Epithelial cell of prostate (primary cell): ENCODE measurements around the gene SLC22A23.
A peak's percentile ranks its signal among the peaks of the same experiment; 100 is the strongest.

Experiments used
- DNase-seq: peaks from one replicate; pipeline ENCODE4 v3.0.0-alpha.2; 2011; ENCODE audit warnings: low read depth, low spot score
- H3K27ac ChIP-seq: fragments of 450-650 bp; 2 replicates; pipeline ENCODE4 v1.5.1; 2017; ENCODE audit warnings: mild to moderate bottlenecking

The SLC22A23 gene

DNA sequence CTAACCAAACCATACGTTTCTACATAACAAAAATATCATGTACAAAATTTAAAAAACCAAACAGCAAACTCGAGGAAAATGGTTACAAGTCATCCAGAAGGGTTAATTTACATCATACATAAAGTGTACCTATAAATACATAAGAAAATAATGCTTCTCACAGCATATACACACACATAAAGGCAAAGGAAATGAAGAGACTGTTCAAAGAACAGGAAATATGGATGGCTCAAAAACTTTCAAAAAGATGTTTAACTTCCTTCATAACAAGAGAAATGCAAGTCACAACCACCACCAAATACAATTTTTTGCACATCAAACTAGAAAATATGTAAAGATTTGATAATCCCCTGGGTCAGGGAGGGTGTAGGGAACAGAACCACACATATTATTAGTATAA lies 7.5 kb downstream of the SLC22A23 start:
- H3K27ac ChIP-seq: no peak overlapping the region
- no peak for DNase-seq

DNA sequence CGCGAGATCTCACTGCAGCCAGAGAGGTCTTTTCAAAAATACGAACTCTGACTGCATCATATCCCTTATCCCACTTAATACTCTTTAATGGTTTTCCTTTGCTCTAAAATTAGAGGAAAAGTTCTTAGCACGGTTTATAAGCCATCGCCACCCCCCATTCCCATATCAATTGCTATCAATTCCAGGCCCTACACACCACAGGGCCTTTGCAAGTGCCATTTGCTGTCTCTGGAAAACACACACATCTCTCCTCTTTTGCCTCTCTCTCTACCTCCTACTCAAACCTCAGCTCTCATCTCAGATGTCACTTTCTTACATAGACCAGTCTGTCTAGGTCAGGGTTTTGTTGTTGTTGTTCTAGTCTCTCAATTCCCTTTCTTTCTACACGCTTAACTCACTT lies 9.8 kb downstream of the SLC22A23 start:
- H3K27ac ChIP-seq: no peak overlapping the region
- no peak for DNase-seq

DNA sequence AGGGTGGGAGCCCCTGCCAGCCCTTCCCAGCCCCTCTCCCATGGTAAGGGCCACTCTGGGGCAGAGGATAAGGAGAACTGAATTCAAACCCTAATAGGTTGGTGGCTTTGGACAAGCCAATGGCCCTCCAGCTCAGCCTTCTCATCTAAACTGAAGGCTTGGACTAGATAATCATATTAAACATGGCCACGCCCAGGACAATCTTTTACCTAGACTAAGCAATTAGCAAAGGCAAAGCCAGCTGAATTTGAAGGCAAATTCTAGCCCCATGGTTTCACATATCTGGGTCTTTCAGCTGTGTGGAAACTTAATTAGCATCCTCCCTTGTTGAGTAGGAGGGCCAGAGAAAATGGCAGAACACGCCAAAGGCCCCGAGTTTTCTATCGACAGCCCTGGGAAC lies 10.7 kb downstream of the SLC22A23 start:
- H3K27ac ChIP-seq: no peak overlapping the region
- DNase-seq: no peak

DNA sequence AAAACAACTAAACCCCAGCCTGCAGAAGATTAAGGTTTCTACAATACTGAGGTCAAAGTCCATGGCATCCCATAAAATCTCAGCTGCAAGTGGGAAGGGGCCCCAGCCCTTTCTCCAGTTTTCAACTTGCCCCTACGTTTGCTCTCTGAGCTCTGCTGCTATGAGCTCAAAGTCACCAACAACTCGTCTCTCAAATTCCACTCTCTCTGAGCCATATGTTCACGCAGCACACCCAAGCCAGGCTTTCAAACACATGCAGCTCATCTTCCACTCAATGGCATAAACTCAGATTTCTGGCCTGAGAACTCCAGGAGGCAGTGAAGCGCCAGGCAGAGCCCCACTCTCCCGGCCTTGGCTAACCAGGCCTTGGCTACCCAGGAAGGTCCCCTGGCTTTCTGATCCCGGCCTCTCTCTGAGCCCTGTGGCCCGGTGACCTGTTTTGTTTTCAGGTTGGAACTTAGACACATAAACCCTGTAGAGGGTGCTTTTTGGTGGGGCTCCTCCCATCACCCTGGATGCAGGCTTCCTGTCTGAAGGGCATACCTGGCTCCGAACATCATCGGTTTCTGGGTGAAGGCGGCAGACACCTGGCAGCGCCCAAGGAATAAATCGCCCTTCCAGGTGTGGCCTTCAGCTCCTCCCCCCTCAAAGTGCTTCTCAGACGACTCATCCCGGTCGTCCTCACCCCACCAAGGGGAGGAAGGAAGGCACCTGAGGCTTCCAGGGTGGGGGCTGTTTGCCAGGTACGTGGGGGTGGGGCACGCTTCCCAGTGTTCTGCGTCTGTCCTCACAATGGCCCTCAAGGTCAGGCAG lies 12.4 kb downstream of the SLC22A23 start:
- no peak for DNase-seq
- H3K27ac ChIP-seq: no peak overlapping the region

DNA sequence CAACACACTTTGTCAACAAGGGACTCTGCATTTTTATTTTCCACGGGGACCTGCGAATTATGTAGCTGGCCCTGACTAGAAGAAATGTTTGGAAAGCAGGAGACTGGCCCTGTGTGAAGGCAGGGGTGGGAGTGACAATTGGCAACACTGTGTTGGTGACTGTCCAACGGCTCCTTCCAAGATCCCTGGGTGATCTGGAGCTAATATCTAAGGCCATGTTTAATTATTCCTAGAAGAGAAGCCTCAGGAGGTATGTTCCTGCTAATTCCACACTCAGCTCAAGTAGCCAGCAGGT lies 13.7 kb downstream of the SLC22A23 start:
- DNase-seq: no peak
- H3K27ac ChIP-seq: no peak overlapping the region

DNA sequence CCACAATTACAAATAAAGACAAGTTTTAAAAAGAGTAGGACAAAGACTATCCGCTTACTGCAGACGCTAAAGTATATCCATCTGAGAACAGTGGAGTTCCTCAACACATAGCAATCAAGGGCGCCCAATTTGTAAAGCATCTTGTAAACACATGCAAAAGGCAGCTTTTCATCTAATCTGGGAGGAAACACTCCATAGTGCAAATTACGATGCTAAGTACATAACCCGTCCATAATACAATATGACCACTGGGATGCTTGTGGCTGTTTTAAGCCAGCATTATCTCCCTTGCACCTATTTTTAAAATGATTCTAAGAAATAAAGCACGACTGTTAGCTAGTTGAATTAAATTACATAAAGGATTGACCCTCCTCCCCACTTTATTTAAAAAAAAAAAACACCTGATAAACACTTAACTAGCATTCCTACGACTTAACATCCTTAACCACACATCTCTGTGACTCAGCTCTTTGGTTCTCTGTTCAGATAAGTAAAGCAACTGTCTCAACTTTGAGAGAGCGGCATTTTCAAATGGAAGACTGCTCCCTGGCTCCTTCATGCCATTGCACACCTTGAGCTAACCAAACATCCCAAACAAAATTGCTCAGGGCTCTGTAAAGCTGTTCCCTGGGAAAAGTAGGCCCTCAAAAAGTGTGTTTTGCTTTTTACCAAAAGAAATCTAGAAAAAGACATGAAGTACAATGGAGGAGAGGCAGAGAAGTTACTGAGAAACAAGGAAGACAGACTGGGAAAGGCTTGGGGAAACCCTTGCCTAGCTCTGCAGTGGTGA lies 14.2 kb downstream of the SLC22A23 start:
- H3K27ac ChIP-seq: no peak overlapping the region
- no peak for DNase-seq

DNA sequence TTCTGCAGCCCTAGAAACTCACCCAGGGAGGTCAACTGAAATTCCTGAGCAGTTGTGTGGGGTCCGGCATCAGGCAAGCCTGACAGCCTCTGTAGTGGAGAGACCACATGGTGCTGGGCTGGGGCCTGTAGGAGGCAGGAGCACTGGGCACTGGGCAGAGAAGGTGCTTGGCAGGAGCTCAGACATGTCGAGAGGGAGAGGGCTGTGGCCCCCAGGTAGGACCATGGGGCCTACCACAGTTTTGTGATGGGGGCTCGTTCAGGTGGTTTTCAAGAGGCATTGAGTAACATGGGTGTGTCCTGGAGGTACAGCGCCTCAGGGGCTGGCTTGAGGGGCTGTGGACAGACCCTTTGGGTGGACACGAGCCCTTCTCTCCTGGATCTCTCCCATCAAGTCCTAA lies 15.9 kb downstream of the SLC22A23 start:
- no peak for DNase-seq
- no peak overlapping the region for H3K27ac ChIP-seq

DNA sequence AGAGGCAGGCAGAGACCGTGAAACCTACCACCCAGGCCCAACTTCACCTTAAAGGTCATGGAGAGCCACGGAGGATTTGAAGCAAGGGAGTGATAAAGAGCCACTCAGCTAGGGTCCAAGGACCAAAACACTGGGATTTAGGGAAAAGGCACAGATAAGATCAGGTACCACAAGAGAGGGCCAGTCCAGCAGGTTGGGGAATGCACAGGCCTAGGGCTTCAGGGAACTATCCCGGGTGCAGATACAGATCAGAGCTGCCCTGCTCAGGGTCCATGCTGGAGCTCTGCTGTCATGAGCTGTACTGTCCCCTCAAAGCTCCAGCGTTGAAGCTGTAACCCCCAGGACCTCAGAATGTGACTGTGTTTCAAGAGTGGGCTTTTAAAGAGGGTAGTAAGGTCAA lies 16.9 kb downstream of the SLC22A23 start:
- H3K27ac ChIP-seq: no peak overlapping the region
- DNase-seq: no peak

DNA sequence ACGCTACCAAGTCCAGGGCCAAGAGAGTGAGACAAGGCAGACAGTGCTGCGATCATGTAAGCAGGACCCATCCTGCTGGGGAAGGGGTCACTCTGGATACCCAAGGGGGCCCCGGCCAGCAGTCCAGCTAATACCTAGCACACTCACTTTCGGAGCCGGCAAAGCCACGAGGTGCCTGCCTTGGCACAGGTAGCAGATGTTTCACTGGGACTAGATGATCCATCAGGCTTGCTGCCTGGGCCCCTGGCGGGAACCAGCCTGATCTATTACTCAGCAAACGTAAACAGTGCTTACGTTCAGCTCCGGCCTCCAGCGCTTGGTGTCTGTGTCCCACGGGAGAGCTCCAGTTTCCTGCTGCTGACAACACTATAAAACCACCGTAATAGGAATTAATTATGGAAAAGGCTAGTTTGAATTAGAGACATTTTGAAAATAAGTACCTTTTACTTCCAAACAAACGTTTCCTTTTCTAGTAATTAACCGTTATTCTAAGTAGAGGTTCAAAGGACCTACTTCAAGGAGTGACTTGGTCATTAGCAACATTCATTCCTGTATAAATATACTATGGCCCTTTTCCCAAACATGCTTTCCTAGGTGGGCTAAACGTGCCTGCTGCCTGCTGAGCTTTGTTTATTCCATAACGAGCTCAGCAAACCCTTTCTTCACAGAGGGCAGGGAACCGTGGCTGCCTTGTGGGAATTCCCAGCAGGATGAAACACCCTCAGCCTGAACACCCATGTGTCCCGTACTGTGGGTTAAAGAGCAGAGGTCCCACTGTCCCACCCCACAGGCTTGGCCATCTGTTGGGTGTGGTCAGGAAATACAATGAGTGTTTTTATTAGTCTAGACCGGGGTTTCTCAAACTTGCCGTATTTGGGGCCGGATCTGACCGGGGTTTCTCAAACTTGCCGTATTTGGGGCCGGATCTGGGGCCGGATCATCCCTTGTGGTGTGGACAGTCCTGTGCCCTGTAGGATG lies 18.4 kb downstream of the SLC22A23 start:
- H3K27ac ChIP-seq: no peak overlapping the region
- DNase-seq: no peak

DNA sequence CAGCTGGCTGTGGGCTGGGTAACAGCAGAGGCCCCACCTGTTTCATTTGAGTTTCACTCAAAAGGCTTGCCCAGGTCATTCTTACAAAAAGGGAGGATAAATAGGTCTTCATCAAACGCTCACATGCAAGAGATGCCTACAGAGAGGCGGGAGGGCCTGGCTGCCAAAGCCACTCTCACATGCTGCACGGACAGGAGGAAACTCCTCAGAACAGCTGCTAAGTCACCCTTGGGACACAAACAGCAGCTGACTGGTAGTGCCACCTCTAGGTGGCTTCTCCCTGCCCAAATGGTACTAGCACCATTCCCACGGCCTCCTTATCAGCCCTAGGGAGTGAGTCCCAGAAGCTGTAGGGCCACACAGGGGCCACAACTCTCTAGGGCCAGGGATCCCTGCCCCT lies 23.8 kb downstream of the SLC22A23 start:
- DNase-seq: no peak
- peak overlapping the region; percentile 78 for H3K27ac ChIP-seq

DNA sequence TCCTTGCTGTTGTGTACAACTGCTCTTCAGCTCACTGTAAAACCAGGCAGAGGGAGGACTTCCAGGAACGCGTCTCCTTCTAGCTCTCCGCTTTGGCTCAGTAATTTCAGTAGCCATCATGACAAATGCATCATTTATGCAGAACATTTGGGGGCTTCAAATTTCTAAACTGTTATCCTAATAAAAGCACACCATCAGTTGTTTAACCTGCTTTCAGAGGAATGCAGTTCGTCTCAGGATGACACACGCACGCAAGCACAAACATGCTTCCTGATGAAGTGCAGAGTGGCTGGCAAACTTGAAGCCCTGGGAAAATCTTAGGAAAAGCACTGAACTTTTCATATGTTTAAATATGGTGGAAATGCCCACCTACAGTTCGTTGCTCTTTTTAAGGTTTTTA lies 24.4 kb downstream of the SLC22A23 start:
- peak overlapping the region; percentile 78 for H3K27ac ChIP-seq
- DNase-seq: no peak

DNA sequence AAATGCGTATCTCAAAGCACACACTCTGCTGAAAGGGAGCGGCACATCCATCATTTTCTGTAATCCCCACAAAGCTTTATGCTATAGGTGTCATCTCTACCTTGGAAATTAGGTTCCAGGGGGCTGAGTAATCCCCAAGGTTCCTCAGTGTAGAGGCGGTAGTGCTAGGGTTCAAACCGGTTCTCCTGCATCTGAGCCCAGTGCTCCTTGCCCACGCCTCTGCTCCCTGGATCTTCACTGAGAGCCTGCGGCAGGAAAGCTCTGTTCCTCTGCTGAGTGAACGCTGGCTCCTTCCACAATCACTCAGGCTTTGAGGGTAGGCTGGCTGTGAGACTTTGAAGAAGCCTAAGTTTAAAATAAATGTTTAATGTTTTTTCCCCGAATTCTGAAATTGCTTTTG lies 24.9 kb downstream of the SLC22A23 start:
- peak overlapping the region; percentile 78 for H3K27ac ChIP-seq
- DNase-seq: no peak

DNA sequence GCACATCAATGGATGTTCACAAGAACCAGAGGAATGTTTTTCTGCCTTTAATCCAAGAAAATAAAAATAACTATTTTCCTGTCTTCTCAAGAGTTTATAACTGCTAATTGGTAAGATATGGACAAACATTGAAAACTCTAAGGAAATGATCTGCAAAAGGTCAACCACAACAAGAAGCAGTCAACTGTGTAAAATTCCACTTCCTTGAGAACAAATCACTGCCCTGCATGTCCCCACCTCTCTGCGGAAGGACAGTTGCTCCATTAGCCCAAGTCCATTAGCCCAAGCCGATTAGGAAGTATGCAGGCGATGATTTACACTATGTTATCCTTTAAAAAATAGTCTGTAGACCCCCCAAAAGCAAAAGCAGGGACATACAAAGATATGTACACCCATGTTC lies 27.6 kb downstream of the SLC22A23 start:
- no peak for DNase-seq

DNA sequence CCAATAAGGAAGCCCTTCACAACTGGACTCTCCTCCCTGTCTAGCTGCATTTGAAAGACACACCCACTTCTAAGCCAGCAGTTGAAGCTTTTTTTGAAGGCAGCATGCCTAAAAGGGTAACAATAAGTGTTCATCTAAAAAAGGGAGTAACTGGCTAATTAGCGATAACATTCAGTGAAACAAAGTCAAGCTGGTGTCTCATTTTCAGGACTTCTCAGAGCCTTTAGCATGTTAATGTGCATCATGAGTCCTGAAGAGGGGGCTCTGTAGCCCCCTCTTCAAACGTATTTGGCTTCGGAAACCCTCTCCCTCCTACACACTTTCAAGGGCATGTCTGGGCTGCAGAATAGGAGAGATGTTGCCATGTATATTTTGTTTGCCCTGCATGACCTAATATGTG lies 28.1 kb downstream of the SLC22A23 start:
- DNase-seq: no peak
- no peak overlapping the region for H3K27ac ChIP-seq

More for the DNA sequence above, 27.6 kb downstream of the SLC22A23 start:
- H3K27ac ChIP-seq: no peak overlapping the region

DNA sequence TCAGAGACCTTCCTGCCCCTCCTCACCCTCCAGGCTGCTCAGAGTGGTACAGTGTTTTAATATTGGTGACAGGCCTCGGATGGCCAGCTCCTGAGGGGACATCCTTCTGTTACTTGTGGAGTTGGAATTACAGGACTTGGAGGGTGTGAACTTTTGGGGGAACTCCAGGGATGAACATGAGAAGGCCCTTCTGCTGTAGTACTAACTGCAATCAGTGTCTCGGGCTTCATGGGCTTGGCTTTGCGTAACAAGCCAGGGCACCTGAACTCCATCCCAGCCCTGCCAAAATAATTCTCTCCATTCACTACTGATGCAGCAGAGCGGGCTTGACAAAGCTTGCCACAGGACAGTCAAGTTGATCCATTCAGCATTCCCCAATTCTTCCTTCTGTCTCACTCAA lies 28.6 kb downstream of the SLC22A23 start:
- H3K27ac ChIP-seq: no peak overlapping the region
- no peak for DNase-seq

DNA sequence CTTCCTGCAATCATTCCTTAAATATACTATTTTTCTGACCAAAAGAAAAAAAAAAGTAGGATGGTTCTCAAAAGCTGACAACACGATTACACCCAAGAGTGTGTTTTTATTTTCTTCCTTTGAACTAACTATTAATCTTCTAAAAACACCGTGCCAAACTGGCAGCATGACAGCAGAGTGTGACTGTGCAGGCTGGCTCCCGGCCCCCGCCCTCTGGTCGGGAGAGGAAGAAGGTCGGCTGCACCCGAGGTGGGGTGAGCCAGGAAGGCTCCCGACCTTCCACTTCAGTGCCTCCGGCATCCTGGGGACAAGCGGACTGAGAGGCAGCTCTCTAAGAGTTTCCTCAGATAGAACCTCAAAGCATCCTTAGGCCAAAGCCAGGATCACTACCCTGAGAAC lies 29.2 kb downstream of the SLC22A23 start:
- no peak for DNase-seq
- no peak overlapping the region for H3K27ac ChIP-seq

DNA sequence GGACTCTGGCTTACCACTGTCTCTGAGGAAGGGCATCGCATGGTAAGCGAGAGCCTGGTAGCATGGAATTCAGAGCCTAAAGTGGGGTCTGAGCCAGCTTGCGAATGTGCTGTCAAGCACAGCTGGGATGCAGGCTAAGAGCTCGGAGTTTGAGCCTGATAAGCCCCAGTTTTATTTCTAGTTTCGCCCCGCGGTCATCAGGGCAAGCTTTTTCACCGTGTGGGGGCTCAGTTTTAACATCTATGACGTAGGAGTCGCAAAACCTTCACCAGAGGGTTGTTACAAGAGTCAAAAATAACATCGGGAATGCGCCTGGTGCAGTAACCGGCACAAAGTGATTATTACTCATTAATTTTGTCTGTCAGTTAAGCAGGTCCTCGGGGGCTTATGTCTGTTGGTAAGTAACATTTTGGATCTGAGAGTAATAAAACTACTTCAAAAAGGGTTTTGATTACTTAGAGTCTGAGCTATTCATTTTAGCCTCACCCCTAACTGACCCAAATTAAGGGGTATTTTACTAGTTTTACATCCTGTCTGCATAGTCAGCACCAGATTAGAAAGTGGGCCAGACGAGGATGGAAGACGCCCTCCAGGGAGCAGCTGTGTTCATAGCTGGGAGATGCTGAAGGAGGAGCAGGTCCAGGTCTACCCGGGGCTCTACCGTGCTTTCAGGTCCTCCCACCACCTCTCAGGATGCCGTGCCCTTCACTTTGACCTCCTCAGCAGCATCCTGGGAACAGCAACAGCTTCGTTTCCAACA lies 29.7 kb downstream of the SLC22A23 start:
- DNase-seq: no peak
- H3K27ac ChIP-seq: peak overlapping the region; percentile 40

DNA sequence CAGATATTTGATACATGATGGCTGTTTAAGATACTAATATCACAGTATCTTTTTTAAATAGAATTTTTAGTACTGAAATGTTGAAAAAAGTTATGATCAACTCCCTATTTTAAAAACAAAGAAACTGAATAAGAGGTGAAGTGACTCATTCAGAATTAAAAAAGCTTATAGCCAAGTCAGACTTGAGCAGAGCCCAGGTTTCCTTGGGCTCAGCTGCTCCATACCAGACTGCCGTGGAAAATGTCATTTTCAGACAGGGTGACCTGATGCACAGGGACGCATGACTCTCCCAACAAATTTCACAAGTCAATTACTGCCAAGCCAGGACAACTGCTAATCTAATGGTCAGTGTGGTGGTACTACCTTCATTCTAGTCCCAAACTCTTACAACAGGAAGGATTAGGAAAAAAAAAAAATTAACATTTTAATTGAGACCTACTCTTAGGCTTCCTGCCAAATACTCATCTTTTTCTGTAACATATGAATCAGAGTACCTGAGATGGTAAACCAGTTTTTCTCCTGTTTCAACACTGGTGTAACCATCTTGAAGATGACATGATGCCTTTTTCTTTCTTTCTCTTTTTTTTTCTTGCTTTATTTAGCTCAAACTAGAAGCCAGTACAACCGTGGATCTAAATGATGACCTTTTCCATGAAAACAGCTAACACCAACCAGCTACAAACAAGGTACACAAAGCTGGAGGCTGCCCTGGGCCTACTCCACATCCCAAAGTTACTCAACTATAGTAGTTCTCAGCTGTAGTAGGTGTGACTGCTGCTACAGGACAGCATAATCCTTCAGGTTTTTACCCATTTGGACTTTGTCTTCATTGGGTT lies 30.5 kb downstream of the SLC22A23 start:
- no peak for DNase-seq
- peak overlapping the region; percentile 40 for H3K27ac ChIP-seq

DNA sequence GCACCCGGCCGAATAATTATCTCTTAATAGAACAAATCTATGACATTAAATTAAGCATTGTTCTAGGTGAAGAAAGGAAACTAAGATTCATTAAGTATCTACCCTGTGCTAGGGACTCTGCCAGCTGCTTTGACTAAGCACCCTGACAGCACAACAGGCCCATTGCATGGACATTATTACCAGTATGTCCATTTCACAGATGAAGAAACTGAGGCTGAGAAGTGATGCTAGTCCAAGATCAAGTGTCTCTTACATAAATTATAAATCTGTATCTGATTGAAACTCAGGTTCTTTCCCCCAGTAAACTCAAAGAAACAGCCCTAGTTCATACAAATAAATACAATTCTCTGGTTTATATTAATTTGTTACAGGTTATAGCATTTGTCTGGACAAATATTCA lies 31.3 kb downstream of the SLC22A23 start:
- no peak overlapping the region for H3K27ac ChIP-seq
- DNase-seq: no peak
